Tibial nerve (tissue), 4 donors: ENCODE data around the gene CEP112. TPM values are rescaled to one million over a fixed set of nuclear protein-coding genes. Genes with fewer than 3 reads are reported as not detected.

Experiments used
- DNase-seq, 2 donors: peaks; one replicate each; pipeline ENCODE4 v3.0.0-alpha.2; 2019; ENCODE audit warnings: low spot score in 2 of 2
- H3K27ac ChIP-seq, 4 donors: fragments of 200-600 bp; sonication (generic) in 3 of 4; one replicate each; pipeline ENCODE4 v1.5.1; 2017 to 2019; ENCODE audit warnings: mild to moderate bottlenecking in 1 of 4
- H3K27me3 ChIP-seq, 2 donors: fragments of 200-600 bp; sonication (generic) in 1 of 2; one replicate each; pipeline versions ENCODE4 v1.5.1 to v1.6.0; 2017 to 2019
- H3K36me3 ChIP-seq, 3 donors: fragments of 200-600 bp; sonication (generic); one replicate each; pipeline ENCODE4 v1.5.1; 2018 to 2019
- H3K4me1 ChIP-seq, 4 donors: fragments of 200-600 bp; sonication (generic) in 3 of 4; one replicate each; pipeline ENCODE4 v1.5.1; 2017 to 2019
- H3K4me3 ChIP-seq, 4 donors: fragments of 200-600 bp; sonication (generic) in 3 of 4; one replicate each; pipeline ENCODE4 v1.5.1; 2017 to 2019; ENCODE audit warnings: mild to moderate bottlenecking in 1 of 4, moderate library complexity in 1 of 4
- H3K9me3 ChIP-seq, 4 donors: fragments of 200-600 bp; sonication (generic) in 3 of 4; one replicate each; pipeline ENCODE4 v1.5.1; 2017 to 2019
- CTCF ChIP-seq, 5 experiments: fragments of 200-600 bp in 3 of 5; fragments of 450-650 bp in 2 of 5; sonication (generic) in 3 of 5; IDR thresholded peaks; one replicate each; pipeline ENCODE4 v1.5.1; 2016 to 2019; ENCODE audit warnings: antibody characterized with exemption in 5 of 5, mild to moderate bottlenecking in 3 of 5, moderate library complexity in 2 of 5
- EP300 ChIP-seq, 2 donors: sonication (generic); formaldehyde crosslinking; IDR thresholded peaks; one replicate each; pipeline ENCODE4 v1.6.1; 2017; ENCODE audit warnings: antibody characterized with exemption in 2 of 2, mild to moderate bottlenecking in 1 of 2
- POLR2A ChIP-seq, 2 donors: fragments of 450-650 bp; IDR thresholded peaks; one replicate each; pipeline ENCODE4 v1.6.1; 2017; ENCODE audit warnings: antibody characterized with exemption in 2 of 2, mild to moderate bottlenecking in 2 of 2, moderate library complexity in 2 of 2
- WGBS, 2 donors: methylation state at CpG; one replicate each; pipeline ENCODE4 v1.1.5; 2018; 5-methylcytosine and 5-hydroxymethylcytosine counted together
- total RNA-seq, 4 donors: library from RNA; depleted of rRNA; stranded (reverse); fragments of >200 nt; gene quantifications; one replicate each; pipeline ENCODE4 v1.1.0, GENCODE V29; 2016

CEP112 gene
- total RNA-seq, 4 donors from 2014 or later: 26.0 to 46.8 (median 34.2) TPM

GRCh38 chr17:65595071-65595656 lies 596.8 kb downstream of the CEP112 start:
- no peaks in the 10 kb centered on the region for H3K27me3 ChIP-seq
- WGBS, 2 donors: 66 to 70% methylated on average over 4 of the region's 4 CpGs
- DNase-seq: no peak
- no peak overlapping the region for H3K27ac ChIP-seq
- H3K9me3 ChIP-seq: no peaks in the 10 kb centered on the region
- no peaks in the 10 kb centered on the region for H3K36me3 ChIP-seq
- H3K4me1 ChIP-seq: peaks cover 0 to 22% (median 0%) of the 10 kb centered on the region in 4 donors
- TF ChIP-seq POLR2A (IDR thresholded peaks at IDR 0.05): no peak
- TF ChIP-seq CTCF (IDR thresholded peaks at IDR 0.05): no peak
- no peak for TF ChIP-seq EP300 (IDR thresholded peaks at IDR 0.05)
- H3K4me3 ChIP-seq: no peak overlapping the region

- WGBS, 2 donors: 17 to 22% methylated on average over 18 of the region's 18 CpGs
- TF ChIP-seq EP300 (IDR thresholded peaks at IDR 0.05) (no peak), POLR2A (IDR thresholded peaks at IDR 0.05) (no peak), CTCF (IDR thresholded peaks at IDR 0.05) (no peak)
- DNase-seq: peak in 1 of 2 donors; percentile 9
- no peaks in the 10 kb centered on the region for H3K36me3 ChIP-seq
- H3K9me3 ChIP-seq: no peaks in the 10 kb centered on the region
- H3K27ac ChIP-seq: no peak overlapping the region
- H3K27me3 ChIP-seq: no peaks in the 10 kb centered on the region
- peaks cover 0 to 17% (median 0%) of the 10 kb centered on the region in 4 donors for H3K4me1 ChIP-seq
- H3K4me3 ChIP-seq: peak overlapping the region in 2 of 4 donors; percentile 9 to 15
Observed at GRCh38 chr17:65593855-65594845, 597.8 kb downstream of the CEP112 start.

GRCh38 chr17:65593092-65593854 lies 598.7 kb downstream of the CEP112 start:
- Histone ChIP-seq H3K36me3 (no peaks in the 10 kb centered on the region), H3K9me3 (no peaks in the 10 kb centered on the region), H3K4me3 (no peak overlapping the region), H3K27ac (no peak overlapping the region), H3K4me1 (peaks cover 0 to 17% (median 0%) of the 10 kb centered on the region in 4 donors), H3K27me3 (no peaks in the 10 kb centered on the region)
- DNase-seq: no peak
- TF ChIP-seq CTCF (IDR thresholded peaks at IDR 0.05): no peak
- TF ChIP-seq POLR2A (IDR thresholded peaks at IDR 0.05): no peak
- no peak for TF ChIP-seq EP300 (IDR thresholded peaks at IDR 0.05)
- 67 to 69% methylated on average over 19 of the region's 19 CpGs for WGBS, 2 donors

- 72 to 79% methylated on average over 7 of the region's 7 CpGs for WGBS, 2 donors
- DNase-seq: no peak
- Histone ChIP-seq H3K36me3 (no peaks in the 10 kb centered on the region), H3K9me3 (no peaks in the 10 kb centered on the region), H3K4me1 (peaks cover 0 to 25% (median 0%) of the 10 kb centered on the region in 4 donors), H3K27me3 (no peaks in the 10 kb centered on the region), H3K27ac (no peak overlapping the region), H3K4me3 (no peak overlapping the region)
- TF ChIP-seq CTCF (IDR thresholded peaks at IDR 0.05): no peak
Observed at GRCh38 chr17:65592125-65592965, 599.6 kb downstream of the CEP112 start.
